HG02840 (cell line): Measurements from ENCODE around the gene DAG1.
A peak's percentile ranks its signal among the peaks of the same experiment; 100 is the strongest.

Experiments
- ATAC-seq: cut with Tn5 transposase; IDR thresholded peaks from one replicate; pipeline ENCODE4 v1.9.1; 2021; ENCODE audit warnings: mild to moderate bottlenecking, moderate library complexity, moderate number of reproducible peaks; ENCODE audit not compliant: unreplicated experiment, low FRiP score

Gene DAG1

GRCh38 chr3:49469936-49470713 is at the start of gene DAG1:
TSS of gene DAG1 (plus strand) at chr3:49470267. CDS start at chr3:49510535, 40,268 bp downstream.
- ATAC-seq, result peak; percentile 74

- no peak for ATAC-seq
These were observed 48.1 kb upstream of the DAG1 start for GRCh38 chr3:49421890-49422378.

GRCh38 chr3:49422379-49423248 is 47.5 kb upstream of the DAG1 start, which contains the start of gene AMT:
TSS of gene AMT (minus strand) at chr3:49422473. CDS start at chr3:49422450, 23 bp downstream.
- ATAC-seq, result no peak

- no peak for ATAC-seq
These were observed 45.3 kb upstream of the DAG1 start for GRCh38 chr3:49424816-49425215.

GRCh38 chr3:49427586-49427985 is 42.5 kb upstream of the DAG1 start:
- no peak for ATAC-seq

- peak; percentile 6 for ATAC-seq
These were observed 41.4 kb upstream of the DAG1 start for GRCh38 chr3:49428752-49429080.

- no peak for ATAC-seq
These were observed 35.3 kb upstream of the DAG1 start for GRCh38 chr3:49434731-49435130.

- no peak for ATAC-seq
These were observed 24.7 kb upstream of the DAG1 start for GRCh38 chr3:49445391-49445790.

GRCh38 chr3:49453621-49454020 is 16.4 kb upstream of the DAG1 start:
- ATAC-seq, result no peak

GRCh38 chr3:49454458-49454857 is 15.6 kb upstream of the DAG1 start:
- no peak for ATAC-seq

GRCh38 chr3:49454898-49455681 is 15.0 kb upstream of the DAG1 start:
- no peak for ATAC-seq

GRCh38 chr3:49456466-49456865 is 13.6 kb upstream of the DAG1 start:
- ATAC-seq, result no peak

- no peak for ATAC-seq
These were observed 9.7 kb upstream of the DAG1 start for GRCh38 chr3:49460188-49460890.

GRCh38 chr3:49460956-49461355 is 9.1 kb upstream of the DAG1 start:
- no peak for ATAC-seq

GRCh38 chr3:49461443-49462171 is 8.5 kb upstream of the DAG1 start:
- ATAC-seq, result no peak

GRCh38 chr3:49462222-49462621 is 7.8 kb upstream of the DAG1 start:
- no peak for ATAC-seq

GRCh38 chr3:49465270-49466034 is 4.6 kb upstream of the DAG1 start:
- no peak for ATAC-seq

GRCh38 chr3:49466085-49466484 is 4.0 kb upstream of the DAG1 start:
- ATAC-seq, result no peak
